ENCODE measurements around the gene WDR88.

The WDR88 gene

DNA sequence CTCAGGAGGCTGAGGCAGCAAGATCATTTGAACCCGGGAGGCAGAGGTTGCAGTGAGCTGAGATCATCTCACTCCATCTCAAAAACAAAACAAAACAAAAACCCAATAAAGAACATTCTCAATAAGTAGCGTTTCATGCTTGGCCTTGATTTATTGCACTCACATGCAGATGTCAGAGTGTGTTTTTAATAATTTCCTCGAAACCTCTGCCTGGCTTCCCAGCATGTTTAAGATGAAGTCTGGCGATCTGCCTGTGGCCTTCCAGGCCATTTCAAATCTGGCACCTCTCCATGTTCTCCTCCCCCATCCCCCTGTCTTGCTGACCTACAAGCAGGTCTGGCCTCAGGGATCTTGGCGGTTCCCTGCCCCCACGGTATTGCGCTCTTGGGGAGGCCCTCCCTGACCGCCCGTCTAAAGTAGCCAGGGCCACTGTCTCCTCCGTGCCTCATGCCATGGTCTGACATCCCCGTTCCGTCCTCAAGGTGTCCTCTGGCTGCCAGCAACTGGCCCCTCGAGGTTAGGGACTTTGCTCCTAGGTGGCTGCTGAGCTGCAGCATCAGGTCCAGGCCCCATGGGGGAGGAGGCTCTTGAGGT is 1.6 kb downstream of the WDR88 start:
- no peaks in the 10 kb centered on the region for H3K9me2 ChIP-seq (replicated peaks; ENCODE audit: control insufficient read depth, low read length)
- H3K36me3 ChIP-seq (ENCODE audit: control insufficient read depth, low read length) = peaks cover 10% of the 10 kb centered on the region; the same call in 1 of the 2 replicates
- no peak overlapping the region for H3K4me2 ChIP-seq (ENCODE audit: low read length)
- H3K4me3 ChIP-seq (ENCODE audit: low read length) = no peak overlapping the region
- no peaks in the 10 kb centered on the region for H4K20me1 ChIP-seq (ENCODE audit: control insufficient read depth, insufficient read depth, low read depth, low read length)
- H3K4me1 ChIP-seq (ENCODE audit: control insufficient read depth, low read length) = no peaks in the 10 kb centered on the region
- TF ChIP-seq, protein P1, sequence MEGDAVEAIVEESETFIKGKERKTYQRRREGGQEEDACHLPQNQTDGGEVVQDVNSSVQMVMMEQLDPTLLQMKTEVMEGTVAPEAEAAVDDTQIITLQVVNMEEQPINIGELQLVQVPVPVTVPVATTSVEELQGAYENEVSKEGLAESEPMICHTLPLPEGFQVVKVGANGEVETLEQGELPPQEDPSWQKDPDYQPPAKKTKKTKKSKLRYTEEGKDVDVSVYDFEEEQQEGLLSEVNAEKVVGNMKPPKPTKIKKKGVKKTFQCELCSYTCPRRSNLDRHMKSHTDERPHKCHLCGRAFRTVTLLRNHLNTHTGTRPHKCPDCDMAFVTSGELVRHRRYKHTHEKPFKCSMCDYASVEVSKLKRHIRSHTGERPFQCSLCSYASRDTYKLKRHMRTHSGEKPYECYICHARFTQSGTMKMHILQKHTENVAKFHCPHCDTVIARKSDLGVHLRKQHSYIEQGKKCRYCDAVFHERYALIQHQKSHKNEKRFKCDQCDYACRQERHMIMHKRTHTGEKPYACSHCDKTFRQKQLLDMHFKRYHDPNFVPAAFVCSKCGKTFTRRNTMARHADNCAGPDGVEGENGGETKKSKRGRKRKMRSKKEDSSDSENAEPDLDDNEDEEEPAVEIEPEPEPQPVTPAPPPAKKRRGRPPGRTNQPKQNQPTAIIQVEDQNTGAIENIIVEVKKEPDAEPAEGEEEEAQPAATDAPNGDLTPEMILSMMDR (IDR thresholded peaks at IDR 0.05; ENCODE audit: low read depth, low read length, poor library complexity, severe bottlenecking) = no peak
- TF ChIP-seq EZH2phosphoT487 (IDR thresholded peaks at IDR 0.05; ENCODE audit: borderline replicate concordance, low read length) = no peak
- H3K9me3 ChIP-seq (ENCODE audit: control insufficient read depth, insufficient read depth, low read length) = no peaks in the 10 kb centered on the region
- no peaks in the 10 kb centered on the region for H3K27me3 ChIP-seq (ENCODE audit: control insufficient read depth, low read length)
- H3K79me2 ChIP-seq (ENCODE audit: control insufficient read depth, low read length) = no peaks in the 10 kb centered on the region
- H3F3A ChIP-seq (ENCODE audit: control insufficient read depth, insufficient read depth) = no peaks in the 10 kb centered on the region
- no peak overlapping the region for H3K27ac ChIP-seq (ENCODE audit: low read depth, low read length)

DNA sequence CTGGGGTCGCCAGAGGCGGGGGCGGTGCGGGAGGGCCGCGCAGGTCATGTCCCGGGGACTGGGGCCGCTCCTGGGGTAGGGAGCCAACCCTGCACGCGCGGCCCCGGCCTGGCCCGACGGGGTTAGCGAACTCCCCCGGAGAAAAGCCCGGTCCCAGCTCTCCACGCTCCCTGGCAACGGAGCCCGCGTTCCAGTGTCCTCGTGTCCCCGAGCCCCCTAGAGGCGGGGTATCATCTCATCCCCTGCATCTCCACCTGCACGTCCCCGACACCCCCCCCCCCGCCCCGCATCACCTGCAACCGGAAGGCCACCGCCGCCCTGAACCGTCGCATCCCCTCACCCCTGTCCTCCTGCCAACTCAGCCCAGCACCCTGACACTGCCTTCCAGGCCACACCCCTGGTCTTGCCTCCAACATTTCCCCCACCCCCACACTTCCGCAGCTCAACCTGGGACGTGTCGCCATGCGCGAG is 2.7 kb downstream of the WDR88 start:
- Histone ChIP-seq H3K36me3 (ENCODE audit: control insufficient read depth, low read length) (peaks cover 7% of the 10 kb centered on the region; the same call in 1 of the 2 replicates), H3K9me3 (ENCODE audit: control insufficient read depth, insufficient read depth, low read length) (no peaks in the 10 kb centered on the region), H3K4me3 (ENCODE audit: low read length) (peak overlapping the region; percentile 15; the same call in 1 of the 2 replicates), H3F3A (ENCODE audit: control insufficient read depth, insufficient read depth) (no peaks in the 10 kb centered on the region), H3K9me2 (replicated peaks; ENCODE audit: control insufficient read depth, low read length) (no peaks in the 10 kb centered on the region), H3K27ac (ENCODE audit: low read depth, low read length) (no peak overlapping the region), H3K27me3 (ENCODE audit: control insufficient read depth, low read length) (no peaks in the 10 kb centered on the region), H4K20me1 (ENCODE audit: control insufficient read depth, insufficient read depth, low read depth, low read length) (no peaks in the 10 kb centered on the region), H3K79me2 (ENCODE audit: control insufficient read depth, low read length) (no peaks in the 10 kb centered on the region), H3K4me2 (ENCODE audit: low read length) (peak overlapping the region; percentile 19; the same call in 1 of the 2 replicates), H3K4me1 (ENCODE audit: control insufficient read depth, low read length) (no peaks in the 10 kb centered on the region)
- no peak for TF ChIP-seq EZH2phosphoT487 (IDR thresholded peaks at IDR 0.05; ENCODE audit: borderline replicate concordance, low read length)
- TF ChIP-seq, protein P1 (IDR thresholded peaks at IDR 0.05; ENCODE audit: low read depth, low read length, poor library complexity, severe bottlenecking) = no peak

DNA sequence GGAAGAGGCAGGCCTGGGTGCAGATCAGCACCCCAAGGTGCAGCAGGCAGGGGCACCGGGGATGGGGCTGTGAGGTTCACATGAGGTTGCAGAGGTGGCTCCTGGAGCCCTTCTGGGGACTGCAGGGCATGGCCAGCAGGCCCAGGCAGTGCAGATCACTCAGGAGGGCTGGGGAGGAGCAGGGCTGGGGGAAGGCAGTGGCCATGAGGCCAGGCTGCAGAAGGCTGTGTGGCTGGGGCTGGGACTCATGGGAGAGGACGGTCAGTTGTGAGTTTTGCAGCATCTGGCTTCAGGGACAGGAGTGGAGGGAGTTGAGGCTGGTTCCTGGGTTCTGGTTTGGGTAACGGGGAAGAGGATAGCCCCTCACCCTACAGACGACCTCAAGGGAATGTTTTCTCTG is 7.3 kb downstream of the WDR88 start:
- H3K4me3 ChIP-seq (ENCODE audit: low read length) = no peak overlapping the region
- no peaks in the 10 kb centered on the region for H3K27me3 ChIP-seq (ENCODE audit: control insufficient read depth, low read length)
- no peaks in the 10 kb centered on the region for H3K4me1 ChIP-seq (ENCODE audit: control insufficient read depth, low read length)
- no peak overlapping the region for H3K4me2 ChIP-seq (ENCODE audit: low read length)
- no peak overlapping the region for H3K27ac ChIP-seq (ENCODE audit: low read depth, low read length)
- H3K9me3 ChIP-seq (ENCODE audit: control insufficient read depth, insufficient read depth, low read length) = no peaks in the 10 kb centered on the region
- H4K20me1 ChIP-seq (ENCODE audit: control insufficient read depth, insufficient read depth, low read depth, low read length) = no peaks in the 10 kb centered on the region
- H3F3A ChIP-seq (ENCODE audit: control insufficient read depth, insufficient read depth) = no peaks in the 10 kb centered on the region
- H3K79me2 ChIP-seq (ENCODE audit: control insufficient read depth, low read length) = no peaks in the 10 kb centered on the region
- no peaks in the 10 kb centered on the region for H3K9me2 ChIP-seq (replicated peaks; ENCODE audit: control insufficient read depth, low read length)
- H3K36me3 ChIP-seq (ENCODE audit: control insufficient read depth, low read length) = no peaks in the 10 kb centered on the region
- TF ChIP-seq EZH2phosphoT487 (IDR thresholded peaks at IDR 0.05; ENCODE audit: borderline replicate concordance, low read length) = no peak
- TF ChIP-seq, protein P1 (IDR thresholded peaks at IDR 0.05; ENCODE audit: low read depth, low read length, poor library complexity, severe bottlenecking) = no peak

All from DOHH2 (cell line).